Smooth muscle cell of trachea (primary cell): ENCODE measurements around the gene HMGCR. TPM values are rescaled to one million over a fixed set of nuclear protein-coding genes. Genes with fewer than 3 reads are reported as not detected.

Experiments
- total RNA-seq: library from RNA; depleted of rRNA; stranded (reverse); fragments of >200 nt; gene quantifications from 2 replicates; pipeline ENCODE4 v1.2.1, GENCODE V29; 2014

HMGCR gene
- total RNA-seq, result 46.3 and 107 TPM in 2 replicates

GRCh38 chr5:75336615-75337336 is at the start of gene HMGCR:
Gene HMGCR (plus strand): TSS chr5:75337220. CDS start chr5:75342606, 5,386 bp downstream.

Other genes with a start within 250 kb of the HMGCR start
- under 0.01 and 0.29 TPM in 2 replicates for gene ANKRD31, start 100.3 kb upstream of the HMGCR start, total RNA-seq
- 31.4 and 43.3 TPM in 2 replicates for gene CERT1, start 174.4 kb downstream of the HMGCR start, total RNA-seq
- gene POLK, start 174.7 kb downstream of the HMGCR start, total RNA-seq, result 37.7 and 54.7 TPM in 2 replicates